OCI-LY3 (cell line): ENCODE results near the gene TMEM97.
"Not testable (repeated sequence)": the region's sequence is repeated elsewhere in the genome, so short reads cannot be mapped to it uniquely, and the experiment has no call there.

Source experiments
- H2AFZ ChIP-seq: fragments of 200-600, 300-600 bp; shearing (Covaris generic); 2 replicates; pipeline ENCODE4 v1.6.0; 2014; ENCODE audit warnings: antibody characterized with exemption, low read depth, low read length
- H3K27ac ChIP-seq: fragments of 200-600, 300-600 bp; sonication (generic); 2 replicates; pipeline ENCODE4 v1.5.1; 2014; ENCODE audit warnings: mild to moderate bottlenecking, low read length, moderate library complexity, mixed read lengths
- H3K27me3 ChIP-seq: fragments of 200-600, 300-600 bp; sonication (generic); 2 replicates; pipeline ENCODE4 v1.6.1; 2014; ENCODE audit warnings: low read depth, low read length, mixed read lengths
- H3K36me3 ChIP-seq: fragments of 200-600, 300-600 bp; sonication (generic); replicated peaks from 2 replicates; pipeline ENCODE3; 2014; ENCODE audit warnings: low read depth, low read length, mixed read lengths
- H3K4me1 ChIP-seq: fragments of 300-600, 200-600 bp; sonication (generic); 2 replicates; pipeline ENCODE4 v1.6.1; 2014; ENCODE audit warnings: low read length, mixed read lengths
- H3K4me2 ChIP-seq: fragments of 200-600, 300-600 bp; sonication (generic); 2 replicates; pipeline ENCODE4 v1.6.1; 2014; ENCODE audit warnings: low read length, mixed read lengths
- H3K4me3 ChIP-seq: fragments of 300-600, 200-600 bp; sonication (generic); 2 replicates; pipeline ENCODE4 v1.5.1; 2014; ENCODE audit warnings: antibody characterized with exemption, mild to moderate bottlenecking, low read length, moderate library complexity
- H3K79me2 ChIP-seq: fragments of 300-600, 200-600 bp; shearing (Covaris generic); 2 replicates; pipeline ENCODE4 v1.6.1; 2014; ENCODE audit warnings: mild to moderate bottlenecking, low read length, mixed read lengths
- H3K9ac ChIP-seq: fragments of 300-600, 200-600 bp; shearing (Covaris generic); 2 replicates; pipeline ENCODE4 v1.6.0; 2014; ENCODE audit warnings: mild to moderate bottlenecking, low read length, moderate library complexity
- H3K9me3 ChIP-seq: fragments of 200-600, 300-600 bp; shearing (Covaris generic); 2 replicates; pipeline ENCODE4 v1.6.1; 2014; ENCODE audit warnings: low read length, mixed read lengths; ENCODE audit not compliant: insufficient read depth
- H4K20me1 ChIP-seq: fragments of 200-600, 300-600 bp; sonication (generic); 2 replicates; pipeline ENCODE4 v1.6.1; 2016; ENCODE audit warnings: low read length, mixed read lengths; ENCODE audit not compliant: insufficient read depth
- EZH2phosphoT487 ChIP-seq: fragments of 200-600 bp; shearing (Covaris generic); IDR thresholded peaks from 2 replicates; pipeline ENCODE4 v1.6.1; 2018; ENCODE audit warnings: antibody characterized with exemption, mixed run types, low read depth
- TF ChIP-seq, protein P1 (sequence below): fragments of 200-600, 300-600 bp; sonication (generic); IDR thresholded peaks from 2 replicates; pipeline ENCODE4 v1.5.1; 2014; ENCODE audit warnings: antibody characterized with exemption, low read length, low read depth

TMEM97 gene

DNA sequence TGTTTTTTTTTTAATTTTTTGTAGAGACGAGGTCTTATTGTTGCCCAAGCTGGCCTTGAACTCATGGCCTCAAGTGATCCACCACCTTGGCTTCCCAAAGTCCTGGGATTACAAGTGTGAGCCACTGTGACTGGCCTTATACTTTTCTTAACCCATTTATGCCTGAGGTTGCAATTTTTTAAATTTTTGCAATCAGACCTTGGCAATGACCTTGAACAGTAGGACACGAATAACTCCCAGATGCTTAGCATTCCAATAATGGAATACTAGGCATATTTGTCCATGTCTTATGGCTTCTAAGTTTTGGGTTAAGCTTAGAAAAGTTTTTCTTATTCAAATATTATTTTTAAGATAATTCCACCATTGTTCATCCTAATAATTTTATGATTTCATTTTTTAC lies 28.3 kb upstream of the TMEM97 start:
- H3K27ac ChIP-seq = no peak overlapping the region
- no peak overlapping the region for H3K9ac ChIP-seq
- H3K27me3 ChIP-seq = no peaks in the 10 kb centered on the region
- no peaks in the 10 kb centered on the region for H3K9me3 ChIP-seq
- no peak overlapping the region for H3K4me3 ChIP-seq
- TF ChIP-seq, protein P1, sequence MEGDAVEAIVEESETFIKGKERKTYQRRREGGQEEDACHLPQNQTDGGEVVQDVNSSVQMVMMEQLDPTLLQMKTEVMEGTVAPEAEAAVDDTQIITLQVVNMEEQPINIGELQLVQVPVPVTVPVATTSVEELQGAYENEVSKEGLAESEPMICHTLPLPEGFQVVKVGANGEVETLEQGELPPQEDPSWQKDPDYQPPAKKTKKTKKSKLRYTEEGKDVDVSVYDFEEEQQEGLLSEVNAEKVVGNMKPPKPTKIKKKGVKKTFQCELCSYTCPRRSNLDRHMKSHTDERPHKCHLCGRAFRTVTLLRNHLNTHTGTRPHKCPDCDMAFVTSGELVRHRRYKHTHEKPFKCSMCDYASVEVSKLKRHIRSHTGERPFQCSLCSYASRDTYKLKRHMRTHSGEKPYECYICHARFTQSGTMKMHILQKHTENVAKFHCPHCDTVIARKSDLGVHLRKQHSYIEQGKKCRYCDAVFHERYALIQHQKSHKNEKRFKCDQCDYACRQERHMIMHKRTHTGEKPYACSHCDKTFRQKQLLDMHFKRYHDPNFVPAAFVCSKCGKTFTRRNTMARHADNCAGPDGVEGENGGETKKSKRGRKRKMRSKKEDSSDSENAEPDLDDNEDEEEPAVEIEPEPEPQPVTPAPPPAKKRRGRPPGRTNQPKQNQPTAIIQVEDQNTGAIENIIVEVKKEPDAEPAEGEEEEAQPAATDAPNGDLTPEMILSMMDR = no peak
- no peak for TF ChIP-seq EZH2phosphoT487
- no peak overlapping the region for H2AFZ ChIP-seq
- no peaks in the 10 kb centered on the region for H4K20me1 ChIP-seq
- H3K4me2 ChIP-seq = no peak overlapping the region
- H3K36me3 ChIP-seq = no peaks in the 10 kb centered on the region
- no peaks in the 10 kb centered on the region for H3K79me2 ChIP-seq
- H3K4me1 ChIP-seq = peaks cover 10% of the 10 kb centered on the region

DNA sequence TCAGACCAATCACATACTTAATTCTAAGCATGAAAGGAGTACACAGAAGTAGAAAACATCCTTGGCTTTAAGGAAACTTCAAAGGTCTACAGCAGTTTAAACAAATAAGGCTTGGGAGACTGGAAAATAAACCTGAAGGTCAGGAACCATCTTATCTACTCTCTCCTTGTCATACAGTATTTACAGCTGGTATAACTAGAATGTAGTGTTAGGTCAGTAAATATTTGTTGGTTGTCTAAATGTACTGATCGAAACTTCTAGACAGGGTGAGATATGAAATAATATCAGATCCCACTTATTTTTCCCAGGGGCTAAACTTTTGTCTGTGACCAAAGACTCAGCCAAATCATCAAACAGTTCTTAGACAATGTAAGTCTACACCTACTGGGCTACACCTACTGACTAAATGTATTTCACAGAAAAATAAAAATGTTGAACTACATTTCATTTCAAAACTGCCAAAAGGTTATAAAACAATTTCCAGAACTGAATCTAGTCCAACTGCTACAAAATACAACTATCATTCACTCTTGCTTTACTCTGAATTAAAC lies 27.1 kb upstream of the TMEM97 start:
- TF ChIP-seq, protein P1 = no peak
- TF ChIP-seq EZH2phosphoT487 = no peak
- H2AFZ ChIP-seq = no peak overlapping the region
- no peaks in the 10 kb centered on the region for H3K27me3 ChIP-seq
- no peak overlapping the region for H3K27ac ChIP-seq
- no peak overlapping the region for H3K4me3 ChIP-seq
- H3K9ac ChIP-seq = no peak overlapping the region
- no peaks in the 10 kb centered on the region for H4K20me1 ChIP-seq
- peaks cover 19% of the 10 kb centered on the region for H3K4me1 ChIP-seq
- no peaks in the 10 kb centered on the region for H3K79me2 ChIP-seq
- H3K9me3 ChIP-seq = no peaks in the 10 kb centered on the region
- H3K36me3 ChIP-seq = no peaks in the 10 kb centered on the region
- no peak overlapping the region for H3K4me2 ChIP-seq

DNA sequence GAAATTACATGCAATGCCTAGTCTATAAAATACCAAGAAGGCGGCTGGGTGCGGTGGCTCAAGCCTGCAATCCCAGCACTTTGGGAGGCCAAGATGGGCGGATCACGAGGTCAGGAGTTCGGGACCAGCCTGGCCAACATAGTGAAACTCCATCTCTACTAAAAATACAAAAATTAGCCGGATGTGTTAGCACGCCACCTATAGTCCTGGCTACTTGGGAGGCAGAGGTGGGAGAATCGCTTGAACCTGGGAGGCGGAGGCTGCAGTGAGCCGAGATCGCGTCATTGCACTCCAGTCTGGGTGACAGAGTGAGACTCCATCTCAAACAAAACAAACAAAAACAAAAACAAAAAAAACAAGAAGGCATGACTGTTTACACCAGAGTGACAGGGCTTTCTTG lies 26.1 kb upstream of the TMEM97 start:
- not testable (repeated sequence) for H2AFZ ChIP-seq, H3K27me3 ChIP-seq, H3K9me3 ChIP-seq, H3K27ac ChIP-seq, H4K20me1 ChIP-seq, H3K36me3 ChIP-seq, H3K4me3 ChIP-seq, H3K9ac ChIP-seq, H3K4me2 ChIP-seq, H3K79me2 ChIP-seq
- peaks cover 19% of the 10 kb centered on the region for H3K4me1 ChIP-seq

DNA sequence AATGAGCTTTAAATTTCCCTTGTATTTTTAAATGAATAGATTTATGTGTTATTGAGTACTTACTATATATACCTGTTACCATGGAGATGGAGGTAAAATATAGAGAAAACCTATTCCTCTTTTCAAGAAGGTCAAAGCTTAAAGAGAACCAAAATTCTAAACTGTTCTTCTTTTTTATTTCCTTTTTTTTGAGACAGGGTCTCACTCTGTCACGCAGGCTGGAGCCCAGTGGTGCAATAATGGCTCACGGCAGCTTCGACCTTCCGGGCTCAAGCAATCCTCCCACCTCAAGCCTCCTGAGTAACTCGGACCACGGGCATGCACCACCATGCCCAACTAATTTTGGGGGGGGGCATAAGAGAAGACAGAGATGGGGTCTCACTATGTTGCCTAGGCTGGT lies 25.0 kb upstream of the TMEM97 start:
- Histone ChIP-seq H3K27ac (no peak overlapping the region), H3K9ac (no peak overlapping the region), H3K36me3 (no peaks in the 10 kb centered on the region), H2AFZ (no peak overlapping the region; the same call in 1 of the 2 replicates), H3K4me1 (peaks cover 19% of the 10 kb centered on the region), H3K9me3 (no peaks in the 10 kb centered on the region), H3K4me2 (0 out of 2 replicates have a peak overlapping the region, but pooled peaks have one; percentile 21), H4K20me1 (no peaks in the 10 kb centered on the region), H3K27me3 (no peaks in the 10 kb centered on the region), H3K4me3 (no peak overlapping the region), H3K79me2 (no peaks in the 10 kb centered on the region)
- TF ChIP-seq EZH2phosphoT487 = no peak

GRCh38 chr17:28295677-28296578 lies 23.1 kb upstream of the TMEM97 start:
- Histone ChIP-seq H3K9me3 (no peaks in the 10 kb centered on the region), H3K27ac (no peak overlapping the region), H3K36me3 (no peaks in the 10 kb centered on the region), H3K4me1 (peaks cover 22% of the 10 kb centered on the region), H4K20me1 (no peaks in the 10 kb centered on the region), H3K79me2 (no peaks in the 10 kb centered on the region), H3K4me3 (no peak overlapping the region), H2AFZ (no peak overlapping the region), H3K9ac (no peak overlapping the region), H3K4me2 (peak overlapping the region; percentile 18; the same call in 1 of the 2 replicates), H3K27me3 (no peaks in the 10 kb centered on the region)
- TF ChIP-seq EZH2phosphoT487 = no peak
- TF ChIP-seq, protein P1 = no peak
